ENCODE measurements around the gene PLXNA2.

- TF ChIP-seq POLR2A (IDR thresholded peaks at IDR 0.05) (no peak), CTCF (IDR thresholded peaks at IDR 0.05) (no peak)
Observed at GRCh38 chr1:208010487-208011071, 233.6 kb downstream of the PLXNA2 start.
